Lower leg skin (tissue), 3 donors: ENCODE measurements around the gene NHLH1.

Source experiments
- CTCF ChIP-seq, 3 donors: fragments of 450-650 bp; IDR thresholded peaks; one replicate each; pipeline ENCODE4 v1.5.1; 2016; ENCODE audit warnings: antibody characterized with exemption in 3 of 3, mild to moderate bottlenecking in 3 of 3, moderate library complexity in 2 of 3
- POLR2A ChIP-seq, 2 donors: fragments of 450-650 bp; IDR thresholded peaks; one replicate each; pipeline ENCODE4 v1.6.1; 2016 to 2017; ENCODE audit warnings: antibody characterized with exemption in 2 of 2, mild to moderate bottlenecking in 1 of 2, moderate library complexity in 1 of 2

- no peak for TF ChIP-seq CTCF (IDR thresholded peaks at IDR 0.05)
- no peak for TF ChIP-seq POLR2A (IDR thresholded peaks at IDR 0.05)
Observed at GRCh38 chr1:160332516-160332915, 34.4 kb upstream of the NHLH1 start.
